Renal cortex interstitium (tissue), 11 donors: Measurements from ENCODE around the gene CC2D1B. TPM values are rescaled to one million over a fixed set of nuclear protein-coding genes. Genes with fewer than 3 reads are reported as not detected.

Experiments used
- DNase-seq, 11 donors: peaks; one replicate each; pipeline ENCODE4 v3.0.0-alpha.2; 2013; ENCODE audit warnings: low read depth in 9 of 11, low spot score in 4 of 11; ENCODE audit errors: extremely low read depth in 1 of 11
- polyA plus RNA-seq, 3 donors: library from polyadenylated mRNA; unstranded; fragments of 120-200 nt; gene quantifications; one replicate each; pipeline ENCODE4 v1.2.1, GENCODE V29; 2013; ENCODE audit not compliant: insufficient read length in 3 of 3

CC2D1B gene
- polyA plus RNA-seq, 3 donors: 28.6 to 38.5 (median 33.6) TPM

DNA sequence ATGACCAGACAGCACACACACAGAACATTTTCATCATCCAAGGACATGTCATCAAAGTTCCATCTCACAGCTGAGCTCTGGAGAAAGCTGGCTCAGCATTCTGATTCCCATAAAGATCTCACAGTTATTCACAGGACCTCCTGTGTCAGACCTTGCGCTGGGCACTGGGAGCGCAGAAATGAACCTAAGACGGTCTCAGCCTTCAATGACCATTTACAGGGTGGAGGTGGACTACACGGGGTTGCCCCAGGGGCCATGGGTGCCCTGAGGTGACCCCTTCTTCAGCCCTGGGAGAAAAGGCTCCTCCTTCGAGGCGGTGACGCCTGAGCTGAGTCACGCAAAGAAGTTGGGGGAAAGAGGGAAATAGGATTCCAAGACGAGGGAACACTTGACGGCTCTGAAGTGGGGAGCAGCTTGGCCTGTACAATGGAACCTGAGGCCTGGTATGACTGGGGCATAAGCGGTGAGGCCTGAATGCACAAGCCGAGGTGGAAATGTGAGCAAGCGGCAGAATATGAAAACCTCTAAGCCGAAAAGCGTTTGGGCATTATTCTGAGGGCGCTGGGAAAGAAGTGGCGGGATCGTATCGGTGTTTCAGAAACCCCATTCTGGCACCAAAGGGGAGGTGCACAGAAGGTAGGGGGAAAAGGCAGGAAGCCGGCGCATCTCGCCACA, 797 bp downstream of the CC2D1B start:
- DNase-seq: peak in 2 of 11 donors; percentile 23

DNA sequence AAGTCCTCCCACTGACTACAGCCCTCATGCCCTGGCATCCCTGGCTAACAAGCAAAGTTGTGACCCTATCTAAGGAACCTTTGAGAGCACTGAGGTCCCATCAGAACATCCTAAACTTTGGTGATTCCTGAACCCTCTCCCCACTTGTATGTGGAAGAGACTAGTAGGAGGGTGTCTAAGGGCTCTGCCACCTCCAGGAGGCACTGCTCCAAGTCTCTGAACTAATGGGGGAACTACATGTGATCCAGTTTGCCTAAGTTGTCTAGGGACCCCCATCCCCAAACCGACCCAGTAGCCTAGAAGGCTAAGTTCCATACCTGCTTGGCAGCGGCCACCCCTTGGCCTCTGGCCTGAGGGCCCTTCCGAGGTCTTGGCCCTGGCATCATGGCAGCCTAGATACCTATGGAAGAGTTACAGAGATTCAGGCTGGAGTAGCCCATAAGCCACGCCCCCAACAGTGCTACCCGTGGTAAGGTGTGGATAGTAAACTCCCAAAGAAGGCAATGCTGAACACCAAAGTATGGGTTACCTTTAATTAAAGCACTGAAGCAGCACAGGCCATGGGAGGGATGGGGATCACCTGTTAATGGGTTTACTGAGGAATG, 1.7 kb downstream of the CC2D1B start:
- no peak for DNase-seq

DNA sequence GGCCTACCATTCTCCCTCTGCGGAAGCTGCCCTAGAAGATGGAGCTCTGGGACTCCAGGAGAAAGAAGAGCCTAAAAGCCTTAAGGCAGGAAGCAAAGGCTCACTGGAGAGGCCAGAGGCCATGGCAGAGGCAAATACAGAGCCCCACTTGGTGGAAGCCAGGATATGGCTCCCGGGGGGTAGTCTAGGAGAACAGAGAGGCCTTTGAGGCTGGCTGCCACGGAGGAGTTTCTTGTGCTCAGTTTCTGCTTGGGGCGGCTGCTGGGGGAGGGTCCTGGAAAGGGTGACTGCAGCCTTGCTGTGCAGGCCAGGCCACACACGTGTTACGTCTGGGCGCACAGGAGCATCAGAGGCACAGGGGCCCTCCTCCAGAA, 5.4 kb downstream of the CC2D1B start:
- DNase-seq: no peak

DNA sequence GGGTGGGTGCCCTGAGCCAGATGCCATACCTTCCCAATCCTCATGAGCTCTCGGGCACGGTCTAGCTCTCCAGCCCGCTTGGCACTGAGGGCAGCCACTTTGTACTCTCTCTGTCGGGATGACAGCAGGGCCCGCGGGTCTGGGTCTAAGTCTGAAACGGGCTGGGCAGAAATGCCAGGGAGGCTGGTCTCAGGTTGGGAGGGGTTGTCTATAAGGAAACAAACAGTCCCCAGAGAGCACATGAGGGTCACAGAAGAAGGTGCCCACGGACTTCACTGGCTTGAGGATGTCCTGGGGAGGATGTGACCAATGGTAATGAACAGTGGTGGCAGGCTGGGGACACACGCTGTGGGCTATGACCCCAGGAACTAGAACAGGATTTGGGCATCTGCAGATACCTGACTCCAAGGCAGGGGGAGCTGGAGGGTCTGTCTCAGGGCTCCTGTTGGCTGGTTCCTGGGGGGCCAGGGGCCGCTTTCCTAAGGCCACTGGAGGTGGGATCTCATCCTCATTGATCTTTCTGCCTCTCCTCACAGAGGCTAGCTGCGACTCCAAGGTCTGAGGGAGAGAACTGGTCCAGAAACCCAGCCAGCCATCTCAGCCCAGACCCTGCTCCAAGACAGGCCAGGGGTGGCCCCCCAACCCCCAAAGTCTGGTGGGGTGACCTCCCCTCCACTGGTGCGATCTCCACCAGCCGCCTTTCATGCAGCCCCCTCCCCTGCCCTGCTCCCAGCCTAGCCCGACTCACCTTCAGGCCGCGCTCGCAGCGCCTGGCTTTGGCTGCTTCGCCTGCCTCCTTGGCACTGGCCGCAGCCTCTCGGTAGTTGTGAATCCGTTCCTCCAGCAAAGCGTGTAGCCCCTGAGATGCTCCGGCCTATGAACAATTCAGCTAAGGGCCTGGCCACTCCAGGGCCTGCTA, 6.1 kb downstream of the CC2D1B start:
- DNase-seq: no peak

DNA sequence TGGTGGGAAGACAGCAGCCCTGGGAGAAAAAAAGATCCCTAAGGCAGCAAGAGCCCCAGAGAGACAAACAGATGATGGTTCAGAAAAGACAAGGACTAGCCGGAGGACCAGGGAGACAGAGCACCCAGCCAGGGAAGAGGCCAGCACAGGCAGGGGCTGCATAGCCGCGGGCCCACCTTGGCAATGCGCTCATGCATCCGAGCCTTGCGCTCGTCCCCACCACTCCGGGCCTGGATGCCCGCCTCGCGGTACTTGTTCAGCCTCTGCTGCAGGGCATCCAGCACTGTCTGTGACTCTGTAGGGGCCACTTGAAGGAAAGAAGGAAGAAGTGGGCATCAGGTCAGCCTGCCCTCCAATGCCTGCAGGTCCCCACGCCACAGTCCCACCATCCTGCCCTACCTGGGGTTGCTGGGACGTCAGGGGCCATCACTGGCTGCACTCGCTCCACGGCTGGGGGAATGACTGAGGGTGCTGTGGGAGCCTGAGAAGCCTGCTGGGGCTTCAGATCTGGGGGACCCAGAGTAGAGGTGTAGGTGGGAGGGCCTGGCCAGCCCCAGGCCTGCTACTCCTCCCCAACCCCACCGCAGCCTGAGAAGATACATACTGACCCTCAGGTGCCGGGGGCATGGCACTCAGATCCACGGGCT, 7.0 kb downstream of the CC2D1B start:
- no peak for DNase-seq

DNA sequence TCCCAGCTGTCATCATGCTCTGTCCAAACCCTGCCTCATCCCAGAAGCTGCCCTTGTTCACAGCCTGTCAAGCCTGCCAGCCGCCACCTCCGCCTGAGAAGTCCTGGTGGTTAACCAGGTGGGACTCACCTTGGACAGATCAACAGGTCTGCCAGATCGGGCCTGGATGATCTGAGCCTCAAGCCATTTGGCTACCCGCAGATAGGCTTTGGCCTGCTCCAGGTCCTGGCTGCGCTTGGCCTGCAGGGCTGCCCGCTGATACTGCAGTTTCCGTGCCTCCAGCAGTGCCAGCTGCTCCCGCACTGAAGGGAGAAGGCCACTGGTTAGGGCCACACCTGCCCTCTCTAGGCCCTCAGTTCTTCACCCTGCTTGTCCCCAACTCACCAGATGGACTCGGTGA, 8.6 kb downstream of the CC2D1B start:
- no peak for DNase-seq

DNA sequence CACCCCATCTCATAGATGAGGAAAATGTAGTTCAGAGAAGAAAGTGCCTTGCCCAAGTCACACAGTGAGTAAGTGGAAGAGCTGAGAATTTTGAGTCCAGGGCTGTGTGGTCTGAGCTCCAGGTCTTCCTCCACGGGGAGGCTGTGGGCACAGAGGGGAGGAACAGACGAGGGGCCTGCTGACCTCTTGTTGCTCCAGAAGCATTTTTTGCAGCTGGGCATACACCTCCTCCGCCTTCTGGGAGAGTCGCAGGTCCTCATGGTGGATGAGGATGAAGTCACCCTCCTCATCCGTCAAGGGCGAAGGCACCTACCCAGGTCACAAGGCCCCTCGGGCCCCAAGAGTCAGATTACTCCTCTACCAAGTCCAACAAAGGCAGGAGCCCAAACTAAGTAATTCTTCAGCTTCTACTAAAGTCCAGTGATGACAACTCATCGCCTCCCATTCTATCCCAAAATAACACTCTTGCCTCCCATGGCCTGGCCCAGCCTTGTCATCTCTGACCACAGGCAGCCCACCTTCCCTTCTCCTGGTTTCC, 9.1 kb downstream of the CC2D1B start:
- no peak for DNase-seq

DNA sequence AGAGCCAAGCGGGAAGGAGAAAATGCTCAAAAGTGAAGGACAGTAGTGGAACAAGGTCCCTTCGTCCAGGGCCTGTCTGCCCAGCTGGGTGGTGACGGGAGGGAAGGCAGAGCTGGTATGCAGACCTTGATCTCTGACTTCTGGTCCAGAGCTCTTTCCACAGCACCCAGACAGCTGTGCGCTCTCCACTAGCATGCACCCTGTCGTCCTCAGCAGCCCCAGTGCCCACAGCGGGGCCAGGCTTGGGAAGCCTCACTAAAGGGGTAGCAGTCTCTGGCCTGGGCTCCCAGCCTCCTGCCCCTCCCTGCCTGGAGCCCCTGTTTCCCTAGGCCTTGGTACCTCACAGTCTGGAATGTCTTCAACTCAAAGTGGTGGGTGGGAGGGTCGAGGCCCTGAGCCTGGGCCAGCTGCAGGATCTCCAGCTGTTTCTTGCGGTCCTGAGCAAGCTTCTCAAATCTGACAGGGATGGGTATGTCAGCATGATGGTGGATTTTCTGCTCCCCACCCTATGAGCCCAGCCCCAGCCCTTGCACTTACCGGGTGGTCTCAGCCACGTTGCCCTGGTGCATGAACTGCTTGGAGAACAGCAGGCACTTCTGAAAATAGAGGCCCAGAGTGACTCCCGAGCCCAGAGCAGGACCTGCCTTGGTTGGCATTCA, 10.0 kb downstream of the CC2D1B start:
- DNase-seq: no peak

DNA sequence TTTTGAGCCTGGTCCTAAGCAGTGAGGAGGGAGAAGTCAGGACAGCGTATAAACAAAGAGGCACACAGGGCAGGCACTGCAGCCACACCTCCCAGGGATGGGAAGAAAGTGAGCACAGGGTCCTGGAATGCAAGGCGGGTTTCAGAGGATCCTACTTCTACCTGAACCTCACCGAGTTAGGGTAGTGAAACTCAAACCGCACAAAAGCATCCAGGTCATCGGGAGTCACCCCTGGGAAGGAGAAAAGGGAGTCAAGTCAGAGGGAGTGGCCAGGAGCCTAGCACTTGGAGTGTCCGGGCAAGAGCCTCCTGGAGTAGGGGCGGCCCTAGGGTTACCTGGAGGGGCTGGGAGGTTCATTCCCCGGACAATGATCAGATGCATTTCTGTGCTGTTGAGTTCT, 10.6 kb downstream of the CC2D1B start:
- DNase-seq: no peak

DNA sequence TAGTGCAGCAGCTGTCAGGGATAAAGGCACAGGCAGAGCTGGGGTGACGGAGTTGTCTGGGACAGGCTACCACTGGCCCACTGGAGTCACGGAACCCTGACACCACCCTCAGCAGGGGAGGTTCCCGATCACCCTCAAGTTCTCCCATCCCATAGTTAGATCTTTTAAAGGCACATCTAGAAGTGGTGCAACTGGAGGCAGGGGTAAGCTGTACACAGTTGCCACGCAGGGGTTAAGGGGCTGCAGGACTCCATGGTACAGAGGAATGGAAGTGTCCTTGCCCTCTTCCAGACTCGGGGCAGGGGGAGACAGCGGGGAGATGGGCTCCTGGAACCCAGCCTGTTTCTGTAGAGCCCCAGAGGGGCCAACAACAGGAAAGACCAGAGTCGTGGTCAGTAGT, 13.3 kb downstream of the CC2D1B start:
- no peak for DNase-seq

DNA sequence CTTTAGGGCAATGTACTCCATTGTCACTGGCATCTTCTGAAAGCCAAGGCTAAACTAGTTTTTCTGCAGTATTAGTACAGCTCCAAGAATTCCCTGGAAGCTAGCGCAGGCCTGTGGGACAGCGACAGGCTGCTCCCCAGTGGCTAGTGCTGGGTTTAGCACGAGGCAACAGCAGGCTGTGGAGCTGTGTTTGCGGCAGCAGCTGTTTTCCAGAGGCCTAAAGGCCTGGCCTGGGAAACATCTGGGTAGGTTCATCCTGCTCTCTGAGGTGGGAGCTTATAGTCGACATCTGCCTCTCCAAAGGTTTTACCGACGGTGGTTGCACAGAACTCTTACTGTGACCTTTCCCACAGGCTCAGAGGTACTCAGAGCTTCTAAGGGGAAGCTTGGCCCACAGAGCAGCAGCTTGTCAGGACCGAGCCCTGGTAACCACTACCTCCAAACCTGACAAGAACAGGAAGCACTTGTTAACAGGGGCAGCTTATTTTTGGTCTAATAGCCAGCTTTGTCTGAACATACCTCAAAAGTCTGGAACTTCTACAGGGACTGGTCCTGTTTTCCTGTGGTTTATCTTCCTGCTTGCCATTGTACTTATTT, 17.2 kb downstream of the CC2D1B start:
- no peak for DNase-seq

DNA sequence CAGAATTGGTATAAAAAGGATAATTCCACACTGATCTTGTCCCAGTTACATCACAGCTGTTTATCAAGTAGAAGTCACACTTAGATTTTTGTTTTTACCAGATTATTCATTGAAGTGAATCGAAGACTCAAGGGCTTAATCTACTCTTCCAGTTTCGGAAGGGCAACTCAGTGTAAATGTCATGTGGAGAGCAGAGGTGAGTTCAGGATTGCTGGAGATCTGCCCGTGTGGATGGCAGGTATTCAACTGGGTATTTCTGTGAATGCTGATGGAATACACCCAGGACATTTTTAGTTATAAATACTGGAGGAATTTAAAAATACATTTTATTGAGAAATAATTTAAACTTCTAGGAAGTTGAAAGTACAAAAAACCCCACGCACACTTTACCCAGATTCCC, 19.4 kb downstream of the CC2D1B start:
- DNase-seq: no peak

DNA sequence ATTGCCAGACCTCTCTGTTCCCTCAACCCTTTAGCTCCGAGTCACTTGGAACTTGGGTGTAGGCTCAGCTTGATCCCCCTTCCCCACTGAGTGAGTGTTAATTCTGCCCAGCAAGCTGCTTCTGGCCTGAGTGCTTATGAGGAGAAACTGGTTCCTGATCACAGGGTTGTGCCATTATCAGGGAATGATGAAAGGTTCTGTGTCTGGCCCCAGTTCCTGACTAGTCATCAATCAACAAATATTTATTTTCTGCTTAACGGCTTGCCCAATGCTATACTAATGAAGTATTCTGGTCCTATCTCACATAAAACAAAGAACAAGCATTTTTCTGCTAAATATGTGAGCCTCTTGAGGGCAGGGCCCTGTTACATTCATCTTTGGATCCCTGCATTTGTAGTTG, 20.8 kb downstream of the CC2D1B start:
- DNase-seq: no peak

DNA sequence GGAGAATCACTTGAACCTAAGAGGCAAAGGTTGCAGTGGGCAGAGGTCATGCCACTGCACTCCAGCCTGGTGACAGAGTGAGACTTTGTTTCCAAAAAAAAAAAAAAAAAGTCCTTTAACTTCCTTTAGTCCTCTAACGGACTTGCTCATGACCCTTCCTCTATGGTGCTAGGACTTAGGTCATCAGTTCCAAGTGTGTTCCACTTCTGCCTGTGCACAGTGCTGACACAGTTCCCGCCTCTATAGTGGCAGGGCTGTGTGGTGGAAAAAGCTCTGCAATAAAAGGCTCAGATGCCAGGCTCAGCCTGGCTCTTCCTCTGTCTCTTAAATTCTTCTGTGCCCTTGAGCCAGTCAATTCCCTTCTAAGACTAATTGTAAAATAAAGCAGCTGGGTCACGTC, 22.0 kb downstream of the CC2D1B start:
- DNase-seq: no peak

DNA sequence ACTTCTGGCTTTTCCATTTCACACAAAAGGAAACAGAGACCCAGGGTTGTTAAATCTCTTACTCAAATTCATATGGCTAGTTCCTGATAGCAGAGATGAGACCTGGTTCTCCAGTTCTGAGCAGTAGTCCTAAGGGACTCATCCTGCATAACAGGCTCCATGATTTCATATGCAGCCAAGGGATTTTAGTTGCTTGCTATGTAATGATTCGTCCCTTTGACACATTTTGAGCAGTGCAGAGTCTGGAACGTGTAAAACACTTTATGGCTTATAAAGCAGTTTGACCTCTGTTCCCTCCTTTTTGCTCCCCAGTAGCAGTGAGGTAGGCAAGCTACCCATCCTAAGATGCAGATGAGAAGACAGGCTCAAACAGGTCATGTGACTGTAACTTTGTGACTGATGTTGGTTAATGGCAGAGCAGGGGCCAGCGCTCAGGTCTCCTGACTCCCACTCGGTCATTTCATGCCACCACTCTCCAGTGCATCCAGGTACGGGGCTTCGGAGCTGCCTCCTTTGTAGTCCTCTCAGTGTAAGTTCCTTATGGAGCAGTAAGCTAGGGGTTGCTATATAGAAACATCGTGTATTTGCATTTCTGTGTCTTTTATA, 24.2 kb downstream of the CC2D1B start:
- DNase-seq: no peak

DNA sequence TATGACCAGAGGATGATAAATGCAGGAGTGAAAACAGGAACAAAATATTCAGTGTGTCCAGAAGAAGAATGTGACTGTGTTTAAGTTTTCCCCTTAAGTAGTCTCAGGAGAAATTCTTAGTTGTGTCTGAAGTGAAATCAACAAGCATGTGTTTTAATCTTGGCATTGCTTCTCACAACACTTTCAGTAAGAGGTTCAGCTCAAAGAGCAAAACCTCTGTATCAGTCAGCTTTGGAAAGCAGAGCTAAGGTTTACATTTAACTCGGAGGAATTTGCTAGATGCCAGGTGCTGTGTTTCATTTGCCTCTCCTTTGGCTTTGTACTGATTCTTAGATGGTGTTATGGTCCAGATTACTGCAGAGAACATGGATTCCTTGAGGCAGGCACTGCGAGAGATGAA, 28.6 kb downstream of the CC2D1B start:
- DNase-seq: no peak

DNA sequence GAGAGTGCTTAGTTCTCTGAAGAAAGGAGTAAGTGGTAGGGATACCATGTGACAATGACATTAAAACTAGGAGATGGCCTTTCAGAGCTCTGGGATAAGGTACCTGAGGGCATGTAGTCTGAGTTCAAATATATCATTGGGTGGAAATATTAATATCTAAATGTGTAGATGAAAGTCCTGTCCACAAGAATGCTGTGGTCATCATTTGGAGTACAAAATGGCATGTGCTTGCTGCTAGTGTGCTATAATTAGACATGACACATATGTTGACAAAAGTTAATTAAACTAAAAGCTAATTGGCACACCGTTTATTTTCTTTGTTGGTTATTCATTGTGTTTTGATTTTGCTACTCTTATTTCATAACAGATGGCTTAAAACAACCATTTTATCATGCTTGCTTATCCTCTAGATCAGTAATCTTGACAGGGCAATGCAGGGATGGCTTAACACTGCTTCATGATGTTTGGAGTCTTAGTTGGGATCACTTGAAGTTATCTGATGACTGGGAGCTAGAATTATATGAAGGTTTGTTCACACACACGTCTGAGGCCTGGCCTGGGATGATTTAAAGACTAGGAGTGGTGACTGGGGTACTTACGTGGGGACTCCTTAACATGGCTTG, 31.0 kb downstream of the CC2D1B start:
- DNase-seq: no peak

DNA sequence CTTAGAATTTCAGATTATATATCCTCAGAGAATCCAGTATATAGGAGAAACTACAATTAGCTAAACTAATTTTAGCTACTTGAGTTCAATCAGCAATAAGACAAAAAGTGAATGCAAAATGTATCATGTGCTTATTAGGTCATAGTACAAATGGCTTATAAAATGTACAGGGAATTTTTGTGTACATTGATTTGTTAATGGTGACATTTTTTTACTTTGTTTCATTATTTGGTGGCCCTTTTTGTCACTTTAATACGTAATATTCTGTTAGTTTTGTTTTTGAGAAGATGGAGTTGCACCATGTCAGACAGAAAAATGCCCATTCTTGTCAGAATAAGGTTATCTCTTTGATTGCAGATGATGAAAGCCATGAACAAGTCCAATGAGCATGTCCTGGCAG, 33.6 kb downstream of the CC2D1B start:
- no peak for DNase-seq
